ENCODE measurements around the gene AP2M1.

The AP2M1 gene

DNA sequence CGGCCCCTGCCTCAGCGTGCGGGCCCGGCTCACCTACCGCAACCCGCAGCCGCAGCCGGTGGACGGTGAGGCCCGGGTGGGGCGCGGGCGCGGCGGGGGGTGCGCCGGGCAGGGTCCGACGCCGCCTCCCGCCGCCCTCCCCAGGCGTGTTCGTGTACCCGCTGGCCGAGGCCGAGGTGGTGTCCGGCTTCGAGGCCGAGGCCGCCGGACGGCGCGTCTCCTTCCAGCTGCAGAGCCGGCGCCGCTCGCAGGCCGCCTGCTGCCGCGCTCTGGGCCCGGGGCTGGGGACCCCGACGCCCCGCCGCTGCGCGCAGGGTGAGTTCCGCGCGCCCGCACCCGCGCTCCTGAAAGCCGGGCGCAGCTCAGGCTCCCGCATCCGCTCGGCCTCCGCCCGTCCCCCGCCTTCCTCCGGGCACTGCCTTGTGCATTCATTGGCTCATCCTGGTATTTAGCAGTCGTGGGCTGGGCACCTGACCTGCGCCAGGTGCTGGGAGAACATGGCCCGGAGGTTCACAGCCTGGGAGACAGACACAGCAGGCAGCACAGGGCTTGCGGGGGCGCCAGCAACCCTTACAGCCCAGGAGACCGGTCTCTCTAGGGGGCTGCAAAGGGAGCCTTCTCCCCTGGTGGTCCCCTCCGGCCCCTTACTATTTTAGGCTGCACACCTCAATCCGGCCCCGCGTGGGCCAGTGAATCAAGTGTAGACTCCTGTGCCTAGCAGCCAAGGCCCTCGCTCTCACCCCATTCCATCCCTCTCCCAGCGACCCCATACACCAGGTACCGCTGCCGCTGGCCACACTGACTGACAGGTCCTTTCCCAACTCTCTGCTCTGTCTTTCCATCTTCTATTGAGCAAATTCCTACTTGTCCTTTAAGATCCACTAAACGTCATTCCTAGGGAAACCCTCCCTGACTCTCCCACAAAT lies 56.2 kb downstream of the AP2M1 start:
- TF ChIP-seq, protein P1, sequence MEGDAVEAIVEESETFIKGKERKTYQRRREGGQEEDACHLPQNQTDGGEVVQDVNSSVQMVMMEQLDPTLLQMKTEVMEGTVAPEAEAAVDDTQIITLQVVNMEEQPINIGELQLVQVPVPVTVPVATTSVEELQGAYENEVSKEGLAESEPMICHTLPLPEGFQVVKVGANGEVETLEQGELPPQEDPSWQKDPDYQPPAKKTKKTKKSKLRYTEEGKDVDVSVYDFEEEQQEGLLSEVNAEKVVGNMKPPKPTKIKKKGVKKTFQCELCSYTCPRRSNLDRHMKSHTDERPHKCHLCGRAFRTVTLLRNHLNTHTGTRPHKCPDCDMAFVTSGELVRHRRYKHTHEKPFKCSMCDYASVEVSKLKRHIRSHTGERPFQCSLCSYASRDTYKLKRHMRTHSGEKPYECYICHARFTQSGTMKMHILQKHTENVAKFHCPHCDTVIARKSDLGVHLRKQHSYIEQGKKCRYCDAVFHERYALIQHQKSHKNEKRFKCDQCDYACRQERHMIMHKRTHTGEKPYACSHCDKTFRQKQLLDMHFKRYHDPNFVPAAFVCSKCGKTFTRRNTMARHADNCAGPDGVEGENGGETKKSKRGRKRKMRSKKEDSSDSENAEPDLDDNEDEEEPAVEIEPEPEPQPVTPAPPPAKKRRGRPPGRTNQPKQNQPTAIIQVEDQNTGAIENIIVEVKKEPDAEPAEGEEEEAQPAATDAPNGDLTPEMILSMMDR (IDR thresholded peaks at IDR 0.05), result no peak
- Histone ChIP-seq H3K4me3 (peak overlapping the region; percentile 73), H3K27ac (no peak overlapping the region)
- no peak for DNase-seq (ENCODE audit: low spot score)

DNA sequence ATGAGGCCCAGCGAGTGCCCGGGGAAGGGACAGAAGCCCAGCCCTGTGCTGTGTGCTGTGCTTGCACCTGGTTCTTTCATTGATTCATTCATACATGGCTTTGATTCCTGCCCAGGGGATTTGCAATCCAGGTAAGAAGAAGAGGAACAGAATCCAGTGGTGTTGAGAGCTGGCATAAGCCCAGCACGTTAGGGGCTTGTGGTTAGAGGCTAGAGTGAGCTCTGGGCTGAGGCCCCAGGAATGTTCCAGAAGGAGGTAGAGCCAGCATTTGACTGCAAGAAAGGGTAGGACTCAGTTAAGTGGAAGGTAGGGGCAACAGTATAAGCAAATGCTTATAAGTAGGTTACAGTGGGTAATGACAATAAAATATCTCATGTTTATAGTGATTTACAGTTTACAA lies 57.0 kb downstream of the AP2M1 start:
- DNase-seq (ENCODE audit: low spot score), result no peak
- no peak overlapping the region for H3K4me3 ChIP-seq
- TF ChIP-seq, protein P1 (IDR thresholded peaks at IDR 0.05), result no peak
- no peak overlapping the region for H3K27ac ChIP-seq

DNA sequence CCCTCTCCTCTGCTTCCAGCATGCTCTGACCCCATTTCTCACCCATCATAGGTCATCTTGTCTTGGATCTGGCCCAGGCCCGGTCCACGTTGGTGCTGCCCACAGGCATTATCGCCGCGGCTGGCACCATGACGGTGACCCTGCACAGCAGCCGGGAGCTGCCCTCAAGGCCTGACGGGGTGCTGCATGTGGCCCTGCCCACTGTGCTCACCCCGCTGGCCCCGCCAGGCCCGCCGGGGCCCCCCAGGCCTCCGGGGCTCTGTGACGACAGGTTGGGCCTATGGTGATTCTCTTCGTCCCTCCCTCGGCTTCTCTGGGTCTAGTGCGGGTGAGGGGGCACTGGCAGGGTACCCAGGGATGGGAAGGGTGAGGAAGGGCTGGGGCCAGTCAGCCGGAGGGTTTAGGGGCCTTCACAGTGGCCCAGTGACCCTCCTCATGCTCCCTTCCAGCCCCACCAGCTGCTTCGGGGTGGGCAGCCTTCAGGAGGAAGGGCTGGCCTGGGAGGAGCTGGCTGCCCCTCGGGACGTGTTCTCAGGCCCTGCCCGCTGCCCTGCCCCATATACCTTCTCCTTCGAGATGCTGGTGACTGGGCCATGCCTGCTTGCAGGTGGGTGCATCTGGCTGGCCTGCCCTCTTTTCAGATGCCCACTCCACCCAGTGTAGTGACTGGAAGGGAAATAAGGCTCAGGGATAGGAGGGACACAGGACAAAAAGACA lies 58.6 kb downstream of the AP2M1 start:
- H3K27ac ChIP-seq, result no peak overlapping the region
- no peak overlapping the region for H3K4me3 ChIP-seq

More for the DNA sequence above, 58.6 kb downstream of the AP2M1 start:
- TF ChIP-seq, protein P1 (IDR thresholded peaks at IDR 0.05), result no peak
- DNase-seq (ENCODE audit: low spot score), result no peak

Measured in coronary artery (tissue), 2 donors.